Measurements from ENCODE around the gene NANOS3.
A peak's percentile ranks its signal among the peaks of the same experiment; 100 is the strongest.

NANOS3 gene

GRCh38 chr19:13864667-13865570 lies 12.0 kb upstream of the NANOS3 start:
- DNase-seq (ENCODE audit: low read depth), result no peak

DNA sequence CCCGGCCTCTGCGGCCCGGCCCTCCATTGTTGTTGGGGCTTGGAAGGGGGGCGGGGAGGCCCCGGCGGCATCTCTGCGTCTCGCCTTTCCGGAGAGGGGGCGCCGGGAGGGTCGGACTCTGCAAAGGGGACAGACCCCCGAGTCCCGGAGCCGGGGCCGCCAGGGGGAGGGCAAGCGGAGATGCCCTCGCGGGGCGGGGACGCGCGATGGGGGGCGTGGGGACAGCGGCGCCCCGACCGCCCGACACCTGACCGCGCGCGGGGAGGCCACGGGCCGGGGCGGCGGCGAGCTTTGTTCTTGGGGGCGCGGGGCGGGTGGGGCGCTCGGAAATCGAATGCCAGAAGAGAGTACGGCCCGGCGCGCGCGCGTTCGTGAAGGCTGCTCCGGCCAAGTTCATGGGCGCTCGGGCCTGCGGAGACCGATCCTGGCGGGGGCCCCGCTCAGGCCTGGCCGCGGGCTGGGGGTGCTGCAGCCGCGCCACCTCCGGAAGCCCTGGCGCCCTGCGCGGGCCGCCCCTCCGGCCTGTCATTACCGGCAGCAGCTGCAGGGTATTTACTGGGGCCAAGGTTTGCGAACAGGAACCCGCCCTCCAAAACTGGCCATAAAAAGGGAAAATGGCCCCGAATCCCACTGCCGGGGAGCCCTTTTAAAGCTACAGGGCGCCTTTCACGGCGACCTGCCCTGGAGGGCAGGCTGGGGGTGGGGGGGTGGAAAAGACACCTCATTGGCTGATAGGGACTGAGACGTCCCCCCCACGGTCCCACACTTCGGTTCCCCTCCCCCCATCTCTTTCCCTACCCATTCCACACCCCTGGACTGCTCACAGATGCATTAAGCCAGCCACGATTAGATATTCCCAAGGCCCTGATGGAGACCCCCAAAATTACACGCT lies 11.1 kb upstream of the NANOS3 start:
- no peak for DNase-seq (ENCODE audit: low read depth)

DNA sequence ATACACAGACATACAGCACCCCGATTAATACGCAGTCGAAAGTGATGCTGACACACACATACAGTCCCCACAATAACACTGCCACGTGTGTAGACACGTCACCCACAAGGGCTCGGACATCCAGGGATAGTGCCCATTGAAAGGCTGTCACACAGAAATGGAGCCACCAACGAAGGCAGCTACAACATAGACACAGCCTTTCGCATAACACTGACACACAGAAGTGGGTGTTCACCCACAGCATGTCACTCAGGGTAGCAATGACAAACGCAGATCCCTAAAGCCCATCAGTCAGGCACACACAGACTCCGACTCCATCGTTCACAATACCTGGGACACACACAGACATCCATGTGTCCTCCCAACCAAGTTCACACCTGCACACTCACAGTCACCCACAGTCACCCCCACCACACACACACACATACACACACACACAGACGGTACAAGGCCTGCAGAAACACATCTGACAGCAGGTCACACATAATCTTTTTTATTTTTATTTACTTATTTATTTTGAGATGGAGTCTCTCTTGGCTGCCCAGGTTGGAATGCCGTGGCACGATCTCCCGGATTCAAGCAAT lies 10.4 kb upstream of the NANOS3 start:
- no peak for DNase-seq (ENCODE audit: low read depth)

DNA sequence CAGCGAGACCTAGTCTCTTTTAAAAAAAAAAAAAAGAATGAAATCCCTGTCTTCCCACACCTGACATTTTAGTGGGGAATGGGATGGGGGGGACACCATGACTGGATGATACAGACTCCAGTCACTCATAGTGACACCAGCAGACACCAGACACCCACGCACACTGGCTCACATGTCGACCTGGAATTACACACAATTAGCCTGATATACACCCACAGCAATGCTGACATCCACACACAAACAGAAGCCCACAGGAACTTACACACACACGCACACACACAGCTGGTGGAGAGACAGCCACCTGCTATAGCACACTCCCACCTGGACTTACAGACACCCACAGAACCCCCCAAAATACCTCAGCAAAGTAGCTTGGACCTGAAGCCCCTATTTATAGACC lies 8.3 kb upstream of the NANOS3 start:
- DNase-seq (ENCODE audit: low read depth), result no peak

- no peak for DNase-seq (ENCODE audit: low read depth)
These were observed 7.7 kb upstream of the NANOS3 start for GRCh38 chr19:13869281-13869680.

DNA sequence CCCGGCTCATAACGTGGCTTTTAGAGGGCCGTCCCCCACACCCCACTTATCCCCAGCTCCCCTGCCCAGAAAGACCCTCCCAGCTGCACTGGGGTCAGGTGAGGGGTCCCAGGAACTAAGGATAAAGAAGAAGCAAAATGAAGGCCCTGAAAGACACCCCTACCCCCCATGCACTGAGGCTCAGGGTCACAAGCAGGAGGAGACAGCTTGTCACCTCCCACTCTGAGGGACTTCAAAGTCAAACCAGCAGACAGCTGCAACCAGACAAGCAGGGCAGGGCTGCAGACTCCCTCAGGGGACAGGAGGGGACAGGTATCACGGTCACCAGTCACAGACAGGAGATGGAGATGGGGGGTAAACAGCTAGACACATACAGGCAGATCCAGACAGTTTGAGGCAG lies 6.1 kb upstream of the NANOS3 start:
- DNase-seq (ENCODE audit: low read depth), result no peak

DNA sequence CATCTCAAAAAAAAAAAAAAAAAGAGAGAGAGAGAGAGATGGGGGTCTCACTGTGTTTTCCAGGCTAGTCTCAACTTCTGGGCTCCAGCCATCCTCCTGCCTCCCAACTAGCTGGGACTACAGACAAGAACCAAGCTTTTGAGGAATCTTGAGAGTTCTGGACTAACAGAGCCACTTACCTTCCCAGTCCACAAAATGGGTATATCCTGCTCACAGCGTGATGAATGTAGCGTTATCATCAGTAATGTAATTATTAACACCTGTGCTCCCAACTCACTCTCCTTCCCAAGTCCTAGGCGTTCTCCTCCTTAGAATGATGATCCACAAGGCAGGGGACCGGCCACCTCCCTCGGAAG lies 4.6 kb upstream of the NANOS3 start:
- no peak for DNase-seq (ENCODE audit: low read depth)

GRCh38 chr19:13872695-13873389 lies 4.1 kb upstream of the NANOS3 start:
- no peak for DNase-seq (ENCODE audit: low read depth)

- no peak for DNase-seq (ENCODE audit: low read depth)
These were observed 3.0 kb upstream of the NANOS3 start for GRCh38 chr19:13873834-13874515.

- DNase-seq (ENCODE audit: low read depth), result no peak
These were observed 1.1 kb upstream of the NANOS3 start for GRCh38 chr19:13875824-13876223.

DNA sequence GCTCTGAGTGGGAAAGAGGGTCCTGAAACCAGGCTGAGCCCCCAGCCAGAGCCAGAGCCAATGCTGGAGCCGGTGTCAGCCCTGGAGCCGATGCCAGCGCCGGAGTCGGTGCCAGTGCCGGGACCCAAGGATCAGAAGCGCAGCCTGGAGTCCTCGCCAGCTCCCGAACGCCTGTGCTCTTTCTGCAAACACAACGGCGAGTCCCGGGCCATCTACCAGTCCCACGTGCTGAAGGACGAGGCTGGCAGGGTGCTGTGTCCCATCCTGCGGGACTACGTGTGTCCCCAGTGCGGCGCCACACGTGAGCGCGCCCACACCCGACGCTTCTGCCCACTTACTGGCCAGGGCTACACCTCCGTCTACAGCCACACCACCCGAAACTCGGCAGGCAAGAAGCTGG lies 369 bp downstream of the NANOS3 start:
- DNase-seq (ENCODE audit: low read depth), result no peak

DNA sequence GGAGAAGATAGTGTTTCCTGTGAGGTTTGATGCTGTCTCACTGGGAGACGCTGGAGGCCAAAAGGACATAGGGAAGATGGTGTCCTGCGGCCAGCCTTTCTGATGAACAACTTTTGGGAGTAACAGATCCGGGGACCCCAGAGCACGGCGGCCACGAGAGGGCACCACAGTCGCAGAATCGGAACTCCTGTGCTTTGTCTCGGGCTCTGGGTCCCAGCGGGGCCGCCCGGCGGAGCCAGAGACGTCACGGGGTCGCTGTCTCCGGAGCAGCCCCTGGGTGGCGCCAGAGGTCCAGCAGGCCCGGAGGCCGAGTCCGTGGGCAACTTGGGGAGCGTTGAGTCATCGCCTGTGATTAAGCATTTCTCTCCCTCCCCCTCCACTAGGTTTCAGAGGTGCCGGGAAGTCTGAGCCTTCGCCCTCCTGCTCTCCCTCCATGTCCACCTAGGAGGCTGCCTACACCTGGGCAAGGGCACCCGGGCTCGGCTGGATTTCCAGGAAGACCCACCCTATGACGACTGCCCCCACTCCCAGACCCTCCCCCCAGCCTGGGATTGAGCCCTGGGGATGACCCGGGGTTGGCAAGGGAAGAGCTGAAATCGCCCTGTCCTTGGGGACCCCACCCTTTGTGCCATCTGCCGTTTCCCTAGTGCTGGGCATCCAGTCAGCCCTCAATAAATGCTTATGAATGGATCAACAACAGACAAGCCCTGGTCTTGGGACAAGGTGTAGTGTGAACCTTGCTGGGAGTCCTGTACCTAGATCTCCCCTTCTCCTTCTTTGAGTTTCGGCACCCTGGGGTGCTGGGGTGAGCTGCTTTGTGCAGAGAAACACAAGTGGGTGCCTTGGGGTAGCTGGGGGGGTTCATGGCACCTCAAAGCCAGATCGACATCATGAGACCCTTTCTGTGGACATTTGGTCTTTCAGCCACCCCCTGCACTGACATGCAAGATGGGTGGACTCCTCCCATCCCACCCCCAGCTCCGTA lies 3.4 kb downstream of the NANOS3 start:
- peak; percentile 91 for DNase-seq (ENCODE audit: low read depth)

GRCh38 chr19:13881251-13881691 lies 4.3 kb downstream of the NANOS3 start:
- DNase-seq (ENCODE audit: low read depth), result no peak

- no peak for DNase-seq (ENCODE audit: low read depth)
These were observed 4.9 kb downstream of the NANOS3 start for GRCh38 chr19:13881692-13882418.

DNA sequence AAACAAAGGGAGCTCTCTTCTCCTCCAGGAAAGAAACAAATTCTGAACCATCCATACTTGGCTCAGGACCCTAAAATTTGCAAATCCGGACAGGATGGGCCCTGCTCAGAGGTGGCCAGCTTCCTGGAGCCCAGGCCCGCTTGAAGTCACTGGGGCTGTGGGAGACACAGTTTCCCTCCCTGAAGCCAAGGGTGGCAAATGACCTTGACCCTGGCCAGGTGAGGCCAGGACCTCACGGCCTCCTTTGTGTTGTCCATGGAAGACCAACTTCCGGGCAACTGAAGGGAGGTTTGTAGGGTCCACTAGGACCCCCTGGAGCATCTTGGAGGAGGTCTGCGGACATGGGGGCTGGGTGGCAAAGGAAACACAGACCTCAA lies 5.5 kb downstream of the NANOS3 start:
- DNase-seq (ENCODE audit: low read depth), result no peak

GRCh38 chr19:13882836-13883235 lies 5.9 kb downstream of the NANOS3 start:
- no peak for DNase-seq (ENCODE audit: low read depth)

GRCh38 chr19:13883516-13884064 lies 6.7 kb downstream of the NANOS3 start:
- DNase-seq (ENCODE audit: low read depth), result no peak

DNA sequence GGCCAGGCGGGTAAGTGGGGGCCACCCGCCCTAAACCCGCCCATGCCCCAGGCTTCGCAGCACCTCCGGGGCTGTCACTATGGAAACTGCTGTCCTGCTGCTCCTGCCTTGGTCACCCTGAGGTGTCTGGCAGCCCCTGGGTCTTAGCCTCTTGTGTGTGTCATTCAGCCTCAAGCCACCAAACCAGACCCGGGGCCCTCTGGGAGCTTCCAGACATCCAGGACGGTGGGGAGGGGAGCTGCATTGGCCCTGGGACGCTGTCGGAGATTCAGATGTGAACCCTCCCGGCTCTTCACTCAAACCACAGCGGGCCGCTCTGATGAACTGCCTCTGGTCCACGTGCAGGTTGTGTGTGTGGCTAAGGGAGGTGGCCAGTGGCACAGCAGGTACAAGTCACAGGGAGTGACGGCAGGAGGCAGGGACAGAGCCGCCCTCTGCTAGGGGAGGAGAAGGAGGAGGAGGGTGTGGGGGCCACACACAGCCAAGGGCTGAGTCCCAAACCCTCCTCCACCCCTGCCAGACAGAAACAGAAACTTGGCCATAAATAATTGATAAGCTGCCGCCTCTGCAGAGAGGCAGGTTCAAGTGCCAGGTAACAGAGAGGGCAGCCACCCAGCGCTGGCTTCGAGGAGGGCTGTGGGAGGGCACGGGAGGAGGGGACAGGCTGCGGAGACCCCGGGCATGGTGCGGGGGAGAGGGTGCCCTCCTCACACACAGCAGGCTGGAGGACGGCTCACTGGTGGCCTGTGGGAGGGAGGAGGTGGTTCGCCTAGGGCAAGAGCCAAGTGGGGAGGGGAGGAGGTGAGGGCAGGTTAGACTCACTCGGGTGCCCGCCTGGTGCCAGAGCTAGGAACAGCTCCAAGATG lies 8.0 kb downstream of the NANOS3 start:
- DNase-seq (ENCODE audit: low read depth), result no peak
